Activated CD4-positive, alpha-beta memory T cell treated with anti-CD3 and anti-CD28 coated beads for 36 hours (primary cell): ENCODE results near the gene MPPED2. TPM values are rescaled to one million over a fixed set of nuclear protein-coding genes. Genes with fewer than 3 reads are reported as not detected.

Experiments
- CTCF ChIA-PET: fragments of 350-600 bp; sonication (Branson Sonifier 250); formaldehyde crosslinking; loops from one replicate; lab custom pipeline; 2021; ENCODE audit warnings: antibody characterized with exemption, inconsistent platforms; lab: Charles Lee
- POLR2A ChIA-PET: fragments of 350-600 bp; sonication (Branson Sonifier 250); formaldehyde crosslinking; loops from one replicate; lab custom pipeline; 2021; ENCODE audit warnings: antibody characterized with exemption; lab: Charles Lee
- DNase-seq: peaks from one replicate; pipeline ENCODE4 v3.0.0-alpha.2; 2020
- H3K27ac Mint-ChIP-seq: one replicate; pipeline ENCODE4 v1.8.0; 2021; ENCODE audit warnings: mixed read lengths
- H3K27me3 Mint-ChIP-seq: one replicate; pipeline ENCODE4 v1.8.0; 2021; ENCODE audit warnings: mixed read lengths
- H3K36me3 Mint-ChIP-seq: one replicate; pipeline ENCODE4 v1.8.0; 2021; ENCODE audit warnings: mixed read lengths
- H3K4me1 Mint-ChIP-seq: one replicate; pipeline ENCODE4 v1.8.0; 2021; ENCODE audit warnings: low read depth, mixed read lengths
- H3K4me3 Mint-ChIP-seq: one replicate; pipeline ENCODE4 v1.8.0; 2021; ENCODE audit warnings: mild to moderate bottlenecking, mixed read lengths
- H3K9me3 Mint-ChIP-seq: one replicate; pipeline ENCODE4 v1.8.0; 2021; ENCODE audit warnings: mixed read lengths
- intact Hi-C: fragments of 100-400 bp; cut with micrococcal nuclease; formaldehyde crosslinking; loops from one replicate; pipeline ENCODE4 v1.15.1; 2023
- total RNA-seq, 2 experiments: library from RNA; stranded (reverse); gene quantifications; one replicate each; pipeline ENCODE4 v1.2.3, GENCODE V29; 2021

The MPPED2 gene
- total RNA-seq, 2 experiments from 2014 or later, result not detected

DNA sequence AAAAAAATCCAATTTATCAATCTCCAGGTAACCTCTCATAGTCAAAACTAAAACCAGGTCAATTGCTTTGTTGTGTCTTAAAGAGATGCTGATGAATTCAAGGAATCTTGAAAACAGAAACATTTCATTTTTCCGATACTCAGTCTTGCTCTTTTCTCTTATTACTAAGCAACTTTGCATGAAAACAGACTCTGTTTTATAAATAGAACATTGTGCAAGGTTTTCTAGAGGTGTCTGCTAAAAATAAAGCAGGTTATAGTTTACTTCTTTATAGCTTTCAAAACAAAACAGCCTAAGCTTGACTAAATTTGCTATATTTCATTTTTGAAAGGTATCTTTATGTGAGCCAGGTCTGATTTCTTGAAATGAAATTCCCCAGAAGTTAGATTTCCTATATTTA, 154.0 kb downstream of the MPPED2 start:
- no peak for DNase-seq
- Mint-ChIP-seq H3K36me3 (no peaks in the 10 kb centered on the region), H3K4me1 (no peaks in the 10 kb centered on the region), H3K27me3 (peaks cover 10% of the 10 kb centered on the region), H3K27ac (no peak overlapping the region), H3K9me3 (no peaks in the 10 kb centered on the region), H3K4me3 (no peak overlapping the region)
- intact Hi-C loops, result no loop called here
- POLR2A ChIA-PET, result no interaction called here
- CTCF ChIA-PET, result no interaction called here

DNA sequence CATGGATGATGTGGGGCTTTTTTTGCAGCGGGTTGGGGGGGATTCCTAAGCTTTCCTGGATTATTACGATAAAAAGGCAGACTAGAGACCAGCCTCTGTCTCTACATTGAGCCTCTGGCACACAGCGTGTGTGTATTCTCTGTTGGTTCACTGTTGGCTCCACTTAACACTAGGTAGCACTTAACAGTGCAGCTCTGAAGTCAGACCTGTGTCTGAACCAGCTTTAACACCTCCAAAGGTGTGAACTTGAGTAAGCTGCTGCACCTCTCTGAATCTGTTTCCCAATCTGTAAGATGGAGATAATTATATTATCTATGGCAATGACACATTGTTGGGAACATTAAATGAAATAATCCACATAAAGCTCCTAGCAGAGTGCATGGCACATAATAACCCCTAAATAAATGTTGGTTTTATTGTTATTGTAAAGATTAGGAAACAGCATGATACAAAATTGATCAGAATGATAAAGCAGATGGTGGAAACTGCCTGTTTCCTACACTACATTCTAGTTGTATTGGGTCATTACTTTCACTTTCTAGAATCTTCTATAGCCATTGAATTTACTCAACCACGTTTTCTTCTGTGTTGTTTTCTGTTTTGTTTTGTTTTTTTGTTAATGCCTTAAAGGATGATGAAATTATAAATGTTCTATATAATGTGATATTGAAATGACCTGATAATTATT, 154.9 kb downstream of the MPPED2 start:
- Mint-ChIP-seq H3K27ac (no peak overlapping the region), H3K4me3 (no peak overlapping the region)
- POLR2A ChIA-PET, result no interaction called here

DNA sequence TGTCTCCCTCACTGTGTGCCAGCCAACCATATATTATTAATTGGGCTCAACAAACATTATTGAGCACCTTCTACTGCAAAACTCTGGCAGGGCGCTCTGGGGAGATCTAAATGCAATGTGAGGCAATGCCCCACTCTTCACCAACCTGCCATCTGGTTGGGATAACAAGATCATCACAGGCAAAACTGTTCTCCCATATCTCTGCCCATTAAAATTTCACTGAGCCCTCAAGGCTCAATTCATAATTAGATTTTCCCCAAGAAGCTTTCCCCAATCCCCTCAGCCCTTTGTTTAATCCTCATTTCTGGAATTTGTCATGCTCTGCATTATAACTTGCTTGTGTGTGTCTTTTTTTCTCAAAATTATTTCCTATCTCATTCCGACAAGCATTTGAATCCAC, 156.6 kb downstream of the MPPED2 start:
- H3K36me3 Mint-ChIP-seq, result no peaks in the 10 kb centered on the region
- POLR2A ChIA-PET, result no interaction called here

More for the DNA sequence above, 154.9 kb downstream of the MPPED2 start:
- no peak for DNase-seq
- Mint-ChIP-seq H3K36me3 (no peaks in the 10 kb centered on the region), H3K4me1 (no peaks in the 10 kb centered on the region), H3K9me3 (no peaks in the 10 kb centered on the region), H3K27me3 (peaks cover 10% of the 10 kb centered on the region)
- intact Hi-C loops, result no loop called here
- CTCF ChIA-PET, result no interaction called here

DNA sequence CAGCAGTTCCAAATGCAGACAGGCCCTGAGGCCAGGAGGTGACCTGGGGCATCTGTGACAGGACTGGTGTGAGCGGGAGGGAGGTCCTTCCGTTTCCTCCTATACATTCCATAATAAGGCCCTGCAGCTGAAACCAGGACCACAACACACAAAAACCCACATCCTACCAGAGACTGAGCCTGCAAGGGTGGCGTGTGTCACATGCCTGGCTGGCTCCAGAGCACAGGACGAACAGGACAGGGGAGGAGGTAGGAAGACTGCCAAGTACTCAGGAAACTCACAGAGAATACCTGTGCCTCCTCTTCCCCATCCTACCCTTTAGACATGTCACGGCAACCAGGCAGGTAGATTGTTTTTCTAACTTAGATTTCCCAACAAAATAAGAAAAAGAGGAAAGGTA, 159.4 kb downstream of the MPPED2 start:
- POLR2A ChIA-PET, result no interaction called here
- DNase-seq, result no peak
- Mint-ChIP-seq H3K9me3 (no peaks in the 10 kb centered on the region), H3K27me3 (peaks cover 13% of the 10 kb centered on the region), H3K4me1 (no peaks in the 10 kb centered on the region), H3K4me3 (no peak overlapping the region), H3K27ac (no peak overlapping the region), H3K36me3 (no peaks in the 10 kb centered on the region)
- CTCF ChIA-PET, result no interaction called here
- intact Hi-C loops, result no loop called here

More for the DNA sequence above, 156.6 kb downstream of the MPPED2 start:
- intact Hi-C loops, result no loop called here
- Mint-ChIP-seq H3K9me3 (no peaks in the 10 kb centered on the region), H3K27ac (no peak overlapping the region), H3K27me3 (peaks cover 15% of the 10 kb centered on the region), H3K4me3 (no peak overlapping the region), H3K4me1 (no peaks in the 10 kb centered on the region)
- no peak for DNase-seq
- CTCF ChIA-PET, result no interaction called here

DNA sequence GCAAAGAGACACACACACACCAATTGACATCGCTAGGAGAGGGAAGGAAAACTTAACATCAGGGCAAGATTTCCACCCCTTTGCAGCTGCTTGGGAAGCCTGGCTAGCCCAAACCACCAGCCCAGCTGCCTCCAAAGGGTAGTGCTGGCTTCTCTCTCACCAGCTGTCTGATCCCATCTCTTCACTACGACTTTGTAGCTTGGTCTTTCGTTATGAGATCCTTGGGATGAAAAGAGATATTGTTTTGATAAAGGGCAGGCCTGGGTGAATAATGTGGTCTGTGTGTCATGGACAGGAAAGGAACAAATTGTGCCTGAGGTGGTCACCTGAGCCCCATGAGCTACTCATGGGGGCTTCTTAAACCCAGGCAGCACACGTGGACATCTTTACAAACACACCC, 161.3 kb downstream of the MPPED2 start:
- Mint-ChIP-seq H3K9me3 (no peaks in the 10 kb centered on the region), H3K27me3 (peaks cover 16% of the 10 kb centered on the region), H3K4me3 (no peak overlapping the region), H3K36me3 (no peaks in the 10 kb centered on the region), H3K27ac (no peak overlapping the region), H3K4me1 (no peaks in the 10 kb centered on the region)
- CTCF ChIA-PET, result no interaction called here
- intact Hi-C loops, result no loop called here
- POLR2A ChIA-PET, result no interaction called here
- no peak for DNase-seq

DNA sequence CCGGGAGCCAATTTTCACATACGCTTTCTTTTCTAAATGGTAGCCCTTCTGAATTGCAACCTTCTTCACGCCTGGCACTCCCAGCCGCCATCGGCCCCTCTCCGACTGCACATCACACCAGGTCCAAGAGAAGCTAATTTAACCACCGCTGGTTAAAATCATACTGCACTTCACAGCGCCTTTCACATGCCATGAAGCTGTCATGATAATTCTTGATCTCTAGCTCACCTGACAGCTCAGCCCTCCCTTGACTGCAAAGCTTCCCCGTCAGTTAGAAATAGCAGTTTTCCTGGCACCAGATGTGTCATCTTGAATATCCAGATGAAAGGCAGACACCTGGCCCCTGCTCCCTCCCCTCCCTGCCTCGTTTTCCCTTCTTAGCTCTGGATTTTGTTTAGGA, 161.8 kb downstream of the MPPED2 start:
- POLR2A ChIA-PET, result no interaction called here
- no peak for DNase-seq
- no peaks in the 10 kb centered on the region for H3K36me3 Mint-ChIP-seq
- H3K4me1 Mint-ChIP-seq, result no peaks in the 10 kb centered on the region
- H3K27me3 Mint-ChIP-seq, result peaks cover 16% of the 10 kb centered on the region
- no peak overlapping the region for H3K4me3 Mint-ChIP-seq
- H3K27ac Mint-ChIP-seq, result no peak overlapping the region
- H3K9me3 Mint-ChIP-seq, result no peaks in the 10 kb centered on the region
- intact Hi-C loops, result no loop called here
- CTCF ChIA-PET, result no interaction called here

DNA sequence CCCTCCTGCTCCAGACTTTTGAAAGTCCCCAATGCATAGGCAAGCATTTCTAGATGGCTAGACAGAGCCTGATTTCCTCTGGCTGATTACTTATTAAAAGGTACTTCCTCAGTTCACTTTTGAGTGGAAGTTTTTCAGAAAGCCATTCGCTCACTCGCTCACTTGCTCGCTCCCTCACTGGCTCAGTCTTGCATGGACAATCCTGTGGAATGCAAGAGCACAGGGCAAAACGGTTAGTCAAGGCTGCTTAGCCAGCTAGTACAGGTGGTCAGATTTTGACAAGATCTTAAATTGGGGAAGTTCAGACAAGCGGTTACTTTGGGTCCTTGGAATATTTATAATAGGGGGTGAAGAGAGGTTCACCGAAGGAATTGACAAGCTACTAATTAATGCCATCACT, 162.3 kb downstream of the MPPED2 start:
- POLR2A ChIA-PET, result no interaction called here
- Mint-ChIP-seq H3K9me3 (no peaks in the 10 kb centered on the region), H3K27me3 (peaks cover 12% of the 10 kb centered on the region), H3K27ac (no peak overlapping the region), H3K4me3 (no peak overlapping the region), H3K4me1 (no peaks in the 10 kb centered on the region), H3K36me3 (no peaks in the 10 kb centered on the region)
- no peak for DNase-seq
- CTCF ChIA-PET, result no interaction called here
- intact Hi-C loops, result no loop called here

DNA sequence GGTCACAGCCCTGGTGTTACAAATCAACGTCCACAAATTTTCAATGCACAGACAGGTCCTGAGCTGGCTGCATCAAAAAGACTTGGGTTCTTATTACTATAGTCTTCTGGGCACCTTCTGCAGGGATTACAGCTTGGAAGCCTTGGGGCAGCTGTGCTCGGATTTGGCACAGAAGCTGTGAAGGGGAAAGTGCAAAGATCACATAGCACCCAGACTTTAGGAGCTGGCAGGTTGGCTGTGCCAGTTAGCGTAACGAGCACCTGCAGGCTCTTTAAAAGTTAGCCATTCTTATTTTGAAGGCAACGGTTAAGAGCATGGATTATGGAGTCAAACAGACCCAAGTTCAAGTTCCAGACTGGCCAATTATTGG, 162.9 kb downstream of the MPPED2 start:
- H3K4me1 Mint-ChIP-seq, result no peaks in the 10 kb centered on the region
- no peak for DNase-seq
- H3K36me3 Mint-ChIP-seq, result no peaks in the 10 kb centered on the region
- H3K4me3 Mint-ChIP-seq, result no peak overlapping the region
- H3K27ac Mint-ChIP-seq, result no peak overlapping the region
- peaks cover 11% of the 10 kb centered on the region for H3K27me3 Mint-ChIP-seq
- ChIA-PET CTCF (no interaction called here), POLR2A (no interaction called here)
- intact Hi-C loops, result no loop called here
- H3K9me3 Mint-ChIP-seq, result no peaks in the 10 kb centered on the region

DNA sequence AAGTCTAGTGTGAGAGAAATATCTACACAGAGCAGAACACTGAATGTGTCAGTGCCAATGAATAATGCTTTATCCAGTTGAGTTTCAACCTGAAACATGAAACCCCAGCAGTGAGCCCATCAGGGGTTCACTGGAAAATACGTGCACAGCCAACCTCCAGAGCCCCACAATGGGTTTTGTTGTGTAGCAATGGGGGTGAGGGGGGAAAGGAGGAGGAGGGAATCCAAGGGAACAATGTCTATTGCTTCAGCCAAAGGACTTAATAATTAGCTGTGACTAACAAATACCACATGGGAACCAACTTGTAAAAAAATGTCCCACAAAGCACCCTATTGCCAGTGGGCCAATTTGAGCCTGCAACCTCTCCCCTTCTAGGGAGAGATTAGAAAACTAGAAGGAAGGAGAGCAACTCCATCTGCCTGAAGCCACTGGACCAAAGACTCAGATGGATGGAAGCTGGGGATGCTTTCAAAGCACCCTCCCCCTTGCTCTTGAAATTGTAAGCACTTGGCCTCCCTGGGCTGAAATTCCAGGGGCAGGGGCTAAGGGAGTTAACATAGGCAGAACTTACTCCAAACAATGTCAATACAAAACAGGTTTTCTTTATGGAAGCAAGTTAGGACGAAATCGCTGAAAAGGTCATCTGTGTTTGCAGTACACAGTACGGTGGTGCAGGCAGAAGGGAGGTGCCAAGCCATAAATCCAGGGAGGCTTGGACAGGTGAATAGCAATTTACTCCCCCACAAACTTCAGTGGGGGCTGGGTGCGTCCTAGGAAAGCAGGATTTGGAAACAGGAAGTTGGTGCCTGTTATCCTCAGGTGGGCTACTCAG, 163.5 kb downstream of the MPPED2 start:
- H3K9me3 Mint-ChIP-seq, result no peaks in the 10 kb centered on the region
- CTCF ChIA-PET, result no interaction called here
- H3K36me3 Mint-ChIP-seq, result no peaks in the 10 kb centered on the region
- no peaks in the 10 kb centered on the region for H3K4me1 Mint-ChIP-seq
- POLR2A ChIA-PET, result no interaction called here
- no peak overlapping the region for H3K27ac Mint-ChIP-seq
- no peak for DNase-seq
- no peak overlapping the region for H3K4me3 Mint-ChIP-seq
- intact Hi-C loops, result no loop called here
- H3K27me3 Mint-ChIP-seq, result peaks cover 11% of the 10 kb centered on the region

DNA sequence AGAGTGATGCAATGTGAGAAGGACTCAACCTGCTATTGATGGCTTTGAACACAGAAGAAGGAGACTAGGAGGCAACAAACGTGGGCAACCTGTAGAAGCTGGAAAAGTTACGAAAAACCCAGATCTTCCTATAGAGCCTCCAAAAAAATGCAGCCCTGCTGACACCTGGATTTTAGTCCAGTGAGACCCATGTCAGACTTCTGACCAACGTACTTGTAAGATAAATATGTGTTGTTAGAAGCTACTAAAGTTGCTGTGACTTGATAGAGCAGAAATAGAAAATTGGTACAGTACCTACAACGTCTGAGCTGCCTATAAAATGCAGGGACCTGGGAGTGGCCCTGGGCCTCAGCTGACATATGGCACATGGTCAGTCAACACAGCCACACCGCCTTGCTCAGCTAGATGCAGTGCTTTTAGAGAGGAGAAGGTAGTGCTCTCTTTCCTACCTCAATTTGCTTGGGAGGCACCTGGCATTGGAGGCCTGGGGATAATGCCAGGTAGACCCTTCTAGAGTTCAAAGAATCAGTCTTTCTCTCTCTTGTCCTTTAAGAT, 165.8 kb downstream of the MPPED2 start:
- H3K27ac Mint-ChIP-seq, result no peak overlapping the region
- no peak overlapping the region for H3K4me3 Mint-ChIP-seq

DNA sequence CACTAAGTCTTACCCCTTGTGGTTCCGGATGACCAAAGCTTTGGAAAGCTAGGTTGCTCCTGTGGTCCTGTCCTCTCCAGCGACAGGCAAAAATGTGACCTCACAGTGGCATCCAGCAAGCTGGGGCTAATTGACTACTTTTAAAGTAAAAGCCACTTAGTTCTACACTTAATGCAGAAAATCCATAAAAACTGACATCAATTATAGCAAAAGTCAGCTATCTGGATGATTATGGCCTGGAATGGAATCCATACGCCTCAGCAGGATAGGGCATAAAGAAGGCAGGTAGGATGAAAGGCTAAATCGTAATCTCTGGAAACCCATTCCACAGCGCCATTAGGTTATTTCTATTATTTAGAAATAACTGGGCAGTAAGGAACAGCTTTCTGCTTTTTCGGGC, 171.3 kb downstream of the MPPED2 start:
- no peaks in the 10 kb centered on the region for H3K9me3 Mint-ChIP-seq
- H3K27ac Mint-ChIP-seq, result no peak overlapping the region
- intact Hi-C loops, result no loop called here
- H3K36me3 Mint-ChIP-seq, result no peaks in the 10 kb centered on the region
- CTCF ChIA-PET, result interaction anchor here (0.7 to 1.3 kb wide), 2 partner anchors 14 to 824 kb away, joined by 3 read pairs; no protein-coding TSS in a partner anchor
- no peaks in the 10 kb centered on the region for H3K4me1 Mint-ChIP-seq
- DNase-seq, result no peak
- POLR2A ChIA-PET, result no interaction called here
- peaks cover 5% of the 10 kb centered on the region for H3K27me3 Mint-ChIP-seq
- no peak overlapping the region for H3K4me3 Mint-ChIP-seq

More for the DNA sequence above, 165.8 kb downstream of the MPPED2 start:
- Mint-ChIP-seq H3K9me3 (no peaks in the 10 kb centered on the region), H3K36me3 (no peaks in the 10 kb centered on the region), H3K4me1 (no peaks in the 10 kb centered on the region), H3K27me3 (peaks cover 9% of the 10 kb centered on the region)
- DNase-seq, result no peak
- intact Hi-C loops, result no loop called here
- ChIA-PET CTCF (interaction anchor here (1.2 kb wide), 1 partner anchor 9 kb away, joined by 4 read pairs; no protein-coding TSS in a partner anchor), POLR2A (no interaction called here)

DNA sequence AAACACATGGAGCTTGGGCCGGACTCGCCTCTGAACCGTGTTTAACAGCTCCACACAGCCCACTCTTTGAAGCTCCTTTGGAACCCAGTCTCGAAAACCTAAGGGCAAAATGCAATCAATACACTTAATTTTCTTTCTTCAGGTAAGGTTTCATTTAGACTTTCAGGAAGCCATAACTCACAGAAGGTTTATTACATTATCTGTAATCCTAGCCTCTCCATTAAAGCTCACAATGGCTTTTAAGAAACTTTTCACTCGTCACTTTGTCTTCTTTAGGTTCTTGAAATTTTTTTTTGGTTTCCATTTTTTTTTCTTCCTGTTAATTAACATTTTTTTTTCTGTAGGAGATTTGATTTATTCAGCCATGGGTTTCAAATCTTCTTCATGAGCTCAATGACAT, 171.9 kb downstream of the MPPED2 start:
- intact Hi-C loops, result no loop called here
- DNase-seq, result no peak
- Mint-ChIP-seq H3K4me1 (no peaks in the 10 kb centered on the region), H3K27me3 (peaks cover 5% of the 10 kb centered on the region), H3K4me3 (no peak overlapping the region), H3K9me3 (no peaks in the 10 kb centered on the region), H3K27ac (no peak overlapping the region), H3K36me3 (no peaks in the 10 kb centered on the region)
- POLR2A ChIA-PET, result no interaction called here
- CTCF ChIA-PET, result interaction anchor here (1.3 kb wide), 1 partner anchor 14 kb away, joined by 3 read pairs; no protein-coding TSS in a partner anchor
